Measurements from ENCODE around the gene POFUT2. TPM values are rescaled to one million over a fixed set of nuclear protein-coding genes. Genes with fewer than 3 reads are reported as not detected.

POFUT2 gene, protein sequence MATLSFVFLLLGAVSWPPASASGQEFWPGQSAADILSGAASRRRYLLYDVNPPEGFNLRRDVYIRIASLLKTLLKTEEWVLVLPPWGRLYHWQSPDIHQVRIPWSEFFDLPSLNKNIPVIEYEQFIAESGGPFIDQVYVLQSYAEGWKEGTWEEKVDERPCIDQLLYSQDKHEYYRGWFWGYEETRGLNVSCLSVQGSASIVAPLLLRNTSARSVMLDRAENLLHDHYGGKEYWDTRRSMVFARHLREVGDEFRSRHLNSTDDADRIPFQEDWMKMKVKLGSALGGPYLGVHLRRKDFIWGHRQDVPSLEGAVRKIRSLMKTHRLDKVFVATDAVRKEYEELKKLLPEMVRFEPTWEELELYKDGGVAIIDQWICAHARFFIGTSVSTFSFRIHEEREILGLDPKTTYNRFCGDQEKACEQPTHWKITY
- 24.3 and 35.5 TPM in 2 replicates for total RNA-seq

DNA sequence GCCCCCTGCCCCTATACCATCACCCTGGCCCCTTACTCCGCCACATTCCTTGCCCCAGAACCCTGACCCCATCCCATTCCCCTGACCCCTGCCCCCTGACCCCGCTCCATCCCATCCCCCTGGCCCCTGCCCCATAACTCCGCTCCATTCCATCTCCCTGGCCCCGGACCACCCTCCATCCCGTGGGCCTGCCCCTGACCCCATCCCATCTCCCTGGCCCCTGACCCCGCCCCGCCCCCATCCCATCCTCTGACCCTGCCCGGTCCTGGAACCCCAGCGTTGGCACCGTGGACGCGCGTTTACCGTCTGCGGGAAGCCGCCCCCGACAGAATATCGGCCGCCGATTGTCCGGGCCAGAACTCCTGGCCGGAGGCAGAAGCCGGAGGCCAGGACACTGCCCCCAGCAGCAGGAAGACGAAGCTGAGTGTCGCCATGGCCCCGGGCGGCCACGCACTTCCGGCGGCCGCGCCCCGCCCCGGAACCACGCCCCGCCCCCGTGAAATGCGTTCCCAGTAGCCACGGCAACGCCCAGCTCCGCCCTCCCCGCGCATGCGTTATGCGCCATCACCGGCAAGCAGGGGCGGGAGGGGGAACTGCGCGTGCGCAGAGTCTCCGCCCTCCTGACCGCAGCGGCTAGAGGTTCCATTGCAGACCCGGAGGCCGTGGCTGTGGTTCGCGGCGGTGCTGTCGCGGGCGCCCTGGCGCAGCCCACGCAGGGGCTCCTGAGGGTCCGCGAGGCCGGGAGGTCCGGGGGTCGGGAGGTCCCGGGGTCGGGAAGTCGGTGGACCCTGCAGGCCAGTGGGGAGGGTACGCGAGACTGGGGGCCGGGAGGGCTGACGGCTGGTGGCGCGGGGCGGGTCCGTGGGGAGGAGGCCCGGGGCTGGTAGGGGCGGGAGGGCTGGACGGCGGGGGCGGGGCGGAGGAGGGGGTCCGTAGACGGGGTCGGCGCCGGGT lies at the start of gene POFUT2:
Gene POFUT2 (minus strand): TSS at position 458 of the 954 bp plus-strand sequence. CDS start 24 bp downstream, at position 434.
- peak; percentile 79 for DNase-seq (ENCODE audit: low read depth)

DNA sequence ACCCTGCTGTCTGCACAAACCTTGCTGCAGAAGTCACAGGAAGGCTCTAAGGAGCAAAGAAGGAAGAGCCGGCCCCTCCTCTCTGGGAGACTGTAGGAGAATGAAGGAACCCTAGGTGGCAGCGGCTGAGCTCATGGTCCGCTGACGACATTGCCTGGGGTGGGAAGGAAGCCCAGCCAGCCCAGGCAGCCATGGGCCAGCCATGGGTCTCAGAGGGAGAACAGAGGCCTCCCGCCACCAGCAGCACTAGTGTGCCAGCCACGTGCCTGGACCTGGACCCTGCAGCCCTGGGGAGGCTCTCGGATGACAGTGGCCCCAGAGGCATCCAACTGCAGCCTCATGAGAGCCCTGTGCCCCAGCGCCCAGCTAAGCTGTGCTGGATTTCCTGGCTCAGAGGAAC lies 49.2 kb upstream of the POFUT2 start:
- DNase-seq (ENCODE audit: low read depth): no peak

DNA sequence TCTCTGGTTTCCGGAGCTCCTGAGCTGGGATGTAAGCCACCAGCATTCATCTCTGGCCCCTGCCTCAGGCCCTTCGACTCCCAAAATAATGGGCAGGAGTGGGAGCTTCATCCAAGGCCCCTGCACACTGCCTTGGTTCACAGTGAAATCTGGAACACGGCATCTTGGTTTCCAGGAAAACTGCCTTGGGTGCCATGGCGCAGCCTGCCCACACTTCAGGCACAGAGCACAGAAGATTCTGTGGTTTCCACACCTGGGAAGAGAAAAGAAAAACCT lies 48.8 kb upstream of the POFUT2 start:
- DNase-seq (ENCODE audit: low read depth): no peak

DNA sequence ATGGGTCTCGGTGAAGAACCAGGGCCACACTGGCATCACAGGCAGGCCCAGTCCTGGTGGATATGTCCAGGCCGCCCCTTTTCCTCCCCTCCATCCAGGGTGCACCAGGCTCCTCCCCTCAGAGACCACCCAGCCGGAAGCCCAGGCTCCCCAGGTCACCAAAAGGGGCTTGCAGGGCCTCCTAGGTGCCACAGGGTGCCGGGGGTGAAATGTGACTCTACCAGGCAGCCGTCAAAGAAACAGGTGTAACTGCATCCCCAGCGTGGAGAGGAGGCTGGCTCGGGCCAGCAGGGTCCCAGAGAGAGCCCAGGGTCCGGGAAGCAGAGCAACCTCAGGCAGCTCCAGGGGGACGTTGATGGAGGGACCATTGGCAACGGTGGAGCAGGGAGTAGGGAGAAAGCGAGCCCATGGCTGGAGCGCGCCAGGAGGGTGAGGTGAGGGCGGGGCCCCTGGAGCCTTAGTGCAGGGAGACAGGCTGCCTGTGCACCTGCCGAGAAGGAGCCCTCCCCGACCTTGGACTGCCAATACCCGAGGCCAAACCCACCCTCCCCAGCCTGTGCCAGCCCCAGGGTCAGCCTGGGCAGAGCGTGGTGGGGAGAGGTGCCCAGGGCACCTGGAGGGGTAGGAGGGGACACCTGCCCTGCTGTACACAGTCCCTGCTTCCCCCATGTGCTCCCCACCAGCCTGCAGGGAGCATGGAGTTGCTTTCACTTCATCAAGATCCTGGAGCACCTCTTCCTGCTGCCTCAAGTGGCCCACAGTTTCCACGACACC lies 48.3 kb upstream of the POFUT2 start:
- no peak for DNase-seq (ENCODE audit: low read depth)

DNA sequence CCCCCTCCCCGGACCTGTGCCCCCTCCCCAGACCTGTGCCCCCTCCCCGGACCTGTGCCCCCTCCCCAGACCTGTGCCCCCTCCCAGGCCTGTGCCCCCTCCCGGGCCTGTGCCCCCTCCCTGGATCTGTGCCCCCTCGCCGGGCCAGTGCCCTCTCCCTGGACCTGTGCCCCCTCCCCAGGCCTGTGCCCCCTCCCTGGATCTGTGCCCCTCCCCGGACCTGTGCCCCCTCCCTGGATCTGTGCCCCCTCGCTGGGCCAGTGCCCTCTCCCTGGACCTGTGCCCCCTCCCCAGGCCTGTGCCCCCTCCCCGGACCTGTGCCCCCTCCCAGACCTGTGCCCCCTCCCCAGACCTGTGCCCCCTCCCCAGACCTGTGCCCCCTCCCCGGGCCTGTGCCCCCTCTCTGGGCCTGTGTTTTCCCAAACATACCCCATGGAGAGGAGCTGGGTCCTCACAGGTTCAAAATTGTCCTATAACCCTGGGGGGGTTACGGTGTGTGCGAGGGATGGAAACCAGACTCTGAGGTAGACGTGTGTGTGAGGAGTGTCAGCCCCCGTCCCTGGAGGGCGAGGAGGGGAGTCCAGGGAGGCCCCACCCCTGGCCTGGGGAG lies 47.6 kb upstream of the POFUT2 start:
- no peak for DNase-seq (ENCODE audit: low read depth)

DNA sequence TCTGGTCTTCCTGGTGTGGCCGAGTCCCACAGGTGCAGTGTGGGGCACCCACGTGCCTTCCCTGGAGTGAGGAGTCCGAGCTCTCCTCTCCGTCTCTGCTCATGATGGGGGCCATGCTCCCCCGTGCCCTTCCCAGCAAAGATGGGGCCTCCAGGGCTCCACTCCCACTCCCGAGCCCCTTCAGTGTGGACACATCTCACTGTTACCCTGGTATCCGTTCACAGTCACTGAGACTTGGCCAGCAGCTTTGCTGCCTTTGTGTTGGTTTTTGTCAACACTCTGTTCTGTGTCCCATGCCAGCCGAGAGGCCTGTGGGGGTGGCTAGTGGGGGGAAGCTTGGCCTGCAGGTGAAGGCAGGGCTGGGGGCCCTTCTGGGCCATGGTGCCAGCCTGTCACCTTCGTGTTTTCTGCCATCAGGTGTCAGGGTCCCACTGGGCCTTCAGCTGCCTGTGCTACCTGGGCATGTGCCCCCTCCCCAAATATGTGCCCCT lies 46.9 kb upstream of the POFUT2 start:
- DNase-seq (ENCODE audit: low read depth): no peak

DNA sequence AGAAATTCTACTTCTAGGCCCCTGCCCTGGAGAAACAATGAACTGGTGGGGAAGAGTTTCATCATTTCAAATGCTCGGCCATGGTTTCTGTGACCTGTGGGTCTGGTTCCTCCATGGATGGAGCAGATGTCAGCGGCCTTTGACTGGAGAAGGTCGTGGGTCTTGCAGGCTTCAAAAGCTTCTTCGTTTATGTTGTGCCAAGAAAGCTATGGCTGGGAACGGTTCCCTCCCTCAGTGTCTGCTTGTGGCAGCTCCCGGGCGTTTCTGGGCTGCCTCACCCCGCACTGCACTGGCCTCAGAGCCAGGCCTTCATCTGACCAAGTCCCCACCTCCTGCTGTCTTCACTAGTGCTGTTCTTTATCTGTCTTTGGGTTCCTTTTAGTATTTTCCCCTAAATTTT lies 46.4 kb upstream of the POFUT2 start:
- no peak for DNase-seq (ENCODE audit: low read depth)

DNA sequence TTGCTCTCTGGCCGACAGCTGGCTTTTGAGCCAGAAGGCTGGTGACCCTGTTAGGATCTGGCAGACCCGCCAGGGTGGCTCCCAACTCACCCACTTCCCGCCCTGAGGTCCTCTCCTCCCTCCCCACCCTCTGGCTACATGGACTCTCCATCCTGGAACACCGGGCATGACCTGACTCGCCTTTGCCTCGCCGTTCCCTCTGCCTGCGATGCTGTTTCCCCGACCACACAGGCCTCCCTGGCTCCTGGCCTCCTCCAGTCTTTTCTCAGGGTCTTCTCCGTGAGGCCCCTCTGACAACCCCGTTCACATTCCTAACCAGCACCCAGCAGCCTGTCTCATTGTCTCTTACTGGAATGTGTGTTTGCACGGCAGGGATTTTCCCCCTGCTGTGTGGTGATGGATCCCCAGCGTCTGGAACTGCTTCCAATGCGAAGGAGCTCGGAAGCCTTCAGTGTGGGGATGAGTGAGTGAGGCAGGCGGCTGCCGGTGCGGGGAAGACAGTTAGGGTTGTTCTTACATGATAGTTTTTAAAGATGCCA lies 46.0 kb upstream of the POFUT2 start:
- peak; percentile 30 for DNase-seq (ENCODE audit: low read depth)

DNA sequence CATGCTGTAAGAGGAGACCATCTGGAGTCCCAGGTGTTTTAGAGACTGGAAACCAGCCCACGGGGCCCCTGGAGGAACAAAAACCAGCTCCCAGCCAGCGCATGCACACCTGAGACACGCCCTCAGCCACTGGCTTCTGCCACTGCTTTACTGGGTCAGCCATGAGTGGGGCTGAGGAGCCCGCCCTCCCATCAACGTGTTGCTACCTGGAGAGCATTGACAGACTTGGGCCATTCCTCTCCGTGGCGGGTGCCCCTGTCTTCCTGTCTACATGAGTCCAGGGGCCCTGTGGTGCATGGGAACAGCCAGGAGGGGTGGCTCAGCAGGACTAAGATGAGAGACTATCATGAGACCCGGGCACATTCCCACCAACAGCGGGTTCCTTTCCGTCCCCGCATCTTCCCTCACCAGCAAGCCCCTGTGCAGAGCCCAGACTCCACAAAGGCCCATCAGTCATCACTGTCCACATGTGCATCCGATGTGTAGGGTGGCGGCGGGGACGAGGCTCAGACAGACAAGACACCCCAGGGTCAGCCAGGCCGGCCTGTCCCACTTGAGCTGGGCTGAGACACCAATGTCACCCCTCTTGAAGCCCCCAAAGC lies 45.4 kb upstream of the POFUT2 start:
- DNase-seq (ENCODE audit: low read depth): no peak

DNA sequence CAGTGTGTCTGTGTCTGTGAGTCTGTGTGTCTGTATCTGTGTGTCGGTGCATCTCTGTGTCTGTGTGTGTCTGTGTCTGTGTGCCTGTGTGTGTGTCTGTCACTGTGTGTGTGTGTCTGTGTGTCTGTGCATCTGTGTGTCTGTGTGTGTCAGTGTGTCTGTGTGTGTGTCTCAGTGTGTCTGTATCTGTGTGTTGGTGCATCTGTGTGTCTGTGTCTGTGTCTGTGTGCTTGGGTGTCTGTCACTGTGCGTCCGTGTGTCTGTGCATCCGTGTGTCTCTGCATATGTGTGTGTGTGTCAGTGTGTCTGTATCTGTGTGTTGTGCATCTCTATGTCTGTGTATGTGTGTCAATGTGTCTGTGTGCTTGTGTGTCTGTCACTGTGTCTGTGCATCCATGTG lies 44.7 kb upstream of the POFUT2 start:
- no peak for DNase-seq (ENCODE audit: low read depth)

DNA sequence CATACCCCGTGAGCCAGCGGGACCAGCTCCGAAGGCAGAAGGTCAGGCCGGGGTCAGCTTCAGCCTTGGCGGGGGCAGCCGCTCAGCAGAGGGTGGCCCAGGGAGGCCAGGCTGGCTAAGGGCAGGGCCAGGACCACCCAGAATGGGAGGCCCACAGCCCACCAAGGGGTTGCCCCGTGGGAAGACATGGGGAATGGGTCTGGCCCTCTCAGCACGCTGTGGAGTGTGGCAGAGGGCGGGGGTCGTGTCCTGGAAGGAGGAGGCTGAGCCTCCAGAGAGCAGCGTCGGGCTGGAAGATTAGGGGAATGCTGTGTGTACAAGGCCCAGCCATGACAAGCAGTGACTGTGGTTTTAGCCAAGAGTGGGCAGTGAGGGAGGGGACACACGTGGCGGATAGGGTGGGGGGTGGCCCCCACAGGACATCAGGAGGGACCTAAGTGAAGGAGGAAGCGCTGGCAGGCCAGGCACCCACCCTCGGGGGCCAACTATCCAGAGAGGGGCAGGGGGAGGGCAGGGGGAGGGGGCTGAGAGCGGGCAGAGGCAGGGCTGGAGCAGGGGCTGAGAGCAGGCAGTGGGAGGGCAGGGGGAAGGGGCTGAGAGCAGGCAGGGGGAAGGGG lies 43.9 kb upstream of the POFUT2 start:
- no peak for DNase-seq (ENCODE audit: low read depth)

DNA sequence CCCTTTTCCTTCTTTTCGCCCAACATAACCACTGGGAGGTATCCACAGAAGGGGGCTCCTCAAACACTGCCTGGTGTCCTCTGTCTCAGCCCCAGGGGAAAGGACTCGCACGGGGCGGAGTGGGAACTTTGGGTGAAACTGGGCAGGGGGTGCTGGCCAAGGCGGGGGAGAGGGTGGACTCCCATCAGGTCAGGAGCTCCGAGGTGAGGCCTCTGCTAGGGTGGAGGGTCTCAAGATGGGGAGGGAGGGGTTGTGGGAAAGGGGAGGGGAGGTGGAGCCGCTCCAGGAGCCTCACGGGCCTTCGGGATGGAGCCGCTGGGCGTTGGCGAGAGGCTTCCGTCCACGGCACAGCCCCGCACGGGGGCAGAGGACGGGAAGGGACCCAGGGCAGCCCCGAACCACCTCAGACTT lies 43.2 kb upstream of the POFUT2 start:
- no peak for DNase-seq (ENCODE audit: low read depth)

DNA sequence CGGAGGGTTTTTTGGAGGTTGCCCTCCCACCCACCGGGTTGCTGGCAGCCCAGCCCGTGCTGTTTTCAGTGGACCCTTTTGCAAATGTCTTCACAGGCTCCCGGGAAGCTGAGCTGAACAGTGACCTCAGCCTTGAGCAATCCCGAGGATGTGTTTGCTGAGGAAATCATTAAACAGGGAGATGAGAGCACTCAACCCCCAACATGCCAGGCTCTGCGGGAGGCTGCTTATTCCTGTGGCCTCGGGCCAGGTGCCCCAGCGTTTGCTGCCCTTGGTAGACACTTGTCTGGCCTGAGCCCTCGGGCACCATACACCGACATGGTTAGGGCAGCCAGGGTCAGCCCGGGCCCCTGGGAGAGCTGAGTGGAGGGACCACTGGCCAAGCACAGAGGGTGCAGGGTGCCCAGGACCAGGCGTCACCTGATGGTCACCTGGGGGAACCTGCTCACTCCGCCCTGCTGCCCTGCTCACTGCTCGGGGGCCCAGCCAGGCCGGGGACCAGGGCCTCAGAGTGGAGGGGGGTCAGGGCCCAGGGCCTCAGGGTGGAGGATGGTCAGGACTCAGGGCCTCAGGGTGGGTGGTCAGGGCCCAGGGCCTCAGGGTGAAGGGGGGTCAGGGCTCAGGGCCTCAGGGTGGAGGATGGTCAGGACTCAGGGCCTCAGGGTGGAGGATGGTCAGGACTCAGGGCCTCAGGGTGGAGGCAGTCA lies 42.5 kb upstream of the POFUT2 start:
- DNase-seq (ENCODE audit: low read depth): peak; percentile 97

DNA sequence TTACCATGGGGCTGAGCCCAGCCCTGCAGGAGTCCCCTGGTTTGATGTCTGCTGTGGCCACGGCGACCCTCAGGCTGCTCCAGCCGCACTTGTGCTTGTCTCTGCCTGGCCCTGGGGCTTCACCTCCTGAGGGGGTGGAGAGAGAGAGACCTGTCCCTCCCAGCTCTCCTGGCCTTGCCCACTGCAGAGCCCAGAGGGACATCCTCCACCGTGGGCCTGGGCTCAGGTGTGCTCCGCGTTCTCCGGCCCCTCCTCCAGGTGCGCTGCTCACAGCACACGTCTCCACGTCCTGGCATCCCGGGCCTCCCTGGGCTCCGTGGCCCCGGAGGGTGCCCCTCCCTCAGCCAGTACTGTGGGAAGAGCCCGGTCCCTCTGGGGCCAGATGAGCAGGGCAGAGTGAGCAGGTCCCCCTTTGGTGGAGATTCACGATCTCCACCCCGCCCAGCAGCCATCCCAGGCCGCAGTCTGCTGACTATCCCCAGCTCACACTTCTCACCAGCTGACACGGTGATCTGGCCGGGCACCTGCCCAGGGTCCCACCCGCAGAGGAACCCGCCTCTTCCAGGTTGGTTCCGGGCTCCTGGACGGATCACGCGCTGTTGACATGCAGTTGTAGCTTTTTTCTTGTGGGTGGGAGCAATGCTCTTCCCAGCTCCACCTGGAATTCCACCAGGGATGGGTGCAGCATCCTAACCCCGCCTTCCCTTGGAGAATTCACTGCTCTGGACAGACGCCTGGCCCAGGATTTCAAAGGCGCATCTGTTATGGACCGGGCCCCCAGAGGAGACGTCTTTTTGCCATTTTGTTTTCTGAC lies 41.8 kb upstream of the POFUT2 start:
- DNase-seq (ENCODE audit: low read depth): peak; percentile 82

DNA sequence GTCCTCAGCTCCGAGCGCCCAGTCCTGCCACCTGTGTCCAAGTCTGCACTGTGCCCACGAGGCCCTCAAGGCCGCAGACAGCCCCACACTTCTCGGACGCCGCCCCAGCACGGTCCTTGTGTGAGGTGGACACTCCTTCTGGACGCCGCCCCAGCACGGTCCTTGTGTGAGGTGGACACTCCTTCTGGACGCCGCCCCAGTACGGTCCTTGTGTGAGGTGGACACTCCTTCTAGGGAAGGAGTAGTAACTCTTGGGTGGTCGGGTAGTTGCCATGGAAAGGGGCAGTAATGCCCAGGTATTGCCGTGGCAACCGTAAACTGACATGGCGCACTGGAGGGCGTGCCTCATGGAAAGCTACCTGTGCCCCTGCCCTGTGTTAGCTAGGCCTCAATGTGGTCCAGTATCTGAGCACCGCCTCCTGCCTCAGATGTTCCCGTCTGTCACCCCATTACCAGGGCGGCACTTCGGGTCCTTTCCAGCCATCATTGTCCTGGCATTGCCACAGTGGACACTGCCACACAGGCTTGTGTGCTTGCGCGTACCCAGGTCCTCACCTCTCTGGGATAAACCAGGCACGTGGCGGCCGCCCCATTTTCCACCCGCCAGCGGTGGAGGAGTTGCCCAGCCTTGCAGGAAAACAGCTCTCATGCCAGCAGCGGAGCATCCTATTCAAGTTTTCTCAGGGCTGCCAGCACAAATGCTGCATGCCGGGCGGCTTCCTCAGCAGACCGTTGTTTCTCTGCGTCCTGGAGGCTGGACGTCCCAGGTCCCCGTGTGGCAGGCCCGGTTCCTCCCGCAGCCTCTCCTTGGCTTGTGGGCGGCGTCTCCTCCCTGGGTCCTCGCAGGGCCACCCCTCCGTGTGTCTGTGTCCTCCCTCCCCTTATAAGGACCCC lies 40.8 kb upstream of the POFUT2 start:
- no peak for DNase-seq (ENCODE audit: low read depth)

DNA sequence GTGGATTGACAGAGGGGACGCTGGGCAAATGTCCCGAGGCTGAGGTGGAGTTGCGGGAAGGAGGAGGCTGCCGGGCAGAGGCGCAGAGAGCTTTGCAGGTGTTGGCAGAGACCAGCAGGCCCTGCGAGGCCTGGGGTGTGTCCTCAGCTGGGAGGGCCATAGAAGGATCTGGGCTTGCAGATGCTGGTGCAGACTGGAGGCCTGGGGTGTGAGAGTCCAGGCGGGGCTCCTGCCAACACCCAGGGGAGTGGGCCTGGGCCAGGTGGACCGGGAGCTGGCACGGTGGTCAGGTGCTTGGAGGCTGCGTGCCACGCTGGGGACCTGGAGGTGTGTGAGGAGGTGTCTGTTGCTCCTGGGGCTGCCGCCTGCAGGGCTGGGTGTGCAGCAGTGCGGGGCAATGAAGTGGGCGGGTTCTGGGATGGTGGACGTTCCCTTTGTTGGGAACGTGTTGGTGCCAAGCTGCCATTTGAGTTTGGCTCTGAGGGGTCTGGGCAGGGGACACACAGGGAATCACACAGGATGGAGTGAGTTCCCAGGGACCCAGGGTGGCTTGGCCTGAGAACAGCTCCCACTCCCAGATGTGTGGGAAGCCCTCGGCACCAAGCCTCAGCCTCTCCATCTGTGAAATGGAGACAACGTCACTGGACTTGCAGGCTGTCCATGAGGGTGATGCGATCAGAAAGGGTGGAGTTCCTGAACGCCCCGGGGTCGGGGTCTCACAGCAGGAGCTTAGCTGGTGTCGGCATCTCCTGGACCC lies 39.9 kb upstream of the POFUT2 start:
- no peak for DNase-seq (ENCODE audit: low read depth)

DNA sequence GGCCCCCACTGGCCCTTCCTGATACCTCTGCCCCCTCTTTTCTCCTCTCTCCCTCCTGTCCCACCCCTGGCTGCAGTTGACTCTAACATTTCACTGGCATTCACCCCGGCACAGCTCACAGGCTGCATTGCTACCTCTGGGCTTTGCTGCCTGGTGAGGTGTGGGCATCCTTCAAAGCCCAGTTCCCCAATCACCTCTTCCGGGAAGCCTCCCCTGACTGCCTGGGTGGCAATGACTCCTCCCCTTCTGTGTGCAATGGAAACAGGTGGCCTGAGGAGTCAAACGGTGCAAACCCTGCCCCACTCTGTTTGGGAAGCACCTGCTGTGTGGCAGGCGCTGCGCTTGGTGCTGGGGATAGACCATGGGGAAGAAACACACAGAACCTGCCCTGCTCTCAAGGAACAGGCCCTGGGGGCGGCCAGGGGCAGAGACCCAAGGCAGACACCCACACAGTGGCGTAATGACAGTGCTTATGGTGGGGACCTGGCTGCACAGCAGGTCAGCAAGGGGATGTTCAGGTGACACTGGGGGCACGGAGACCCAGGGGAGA lies 39.3 kb upstream of the POFUT2 start:
- no peak for DNase-seq (ENCODE audit: low read depth)

Measured in renal cortical epithelial cell (primary cell).